GM10266 (cell line): ENCODE measurements around the gene KIAA2012.

ENCODE experiments used
- DNase-seq: peaks from one replicate; pipeline ENCODE4 v3.0.0; 2012; ENCODE audit errors: extremely low spot score
- TF ChIP-seq, protein P1 (sequence below): IDR thresholded peaks from 2 replicates; pipeline ENCODE4 v1.5.1; 2012; ENCODE audit warnings: mild to moderate bottlenecking, low read depth; ENCODE audit not compliant: control insufficient read depth, insufficient read depth; ENCODE audit errors: missing control alignments

The KIAA2012 gene

DNA sequence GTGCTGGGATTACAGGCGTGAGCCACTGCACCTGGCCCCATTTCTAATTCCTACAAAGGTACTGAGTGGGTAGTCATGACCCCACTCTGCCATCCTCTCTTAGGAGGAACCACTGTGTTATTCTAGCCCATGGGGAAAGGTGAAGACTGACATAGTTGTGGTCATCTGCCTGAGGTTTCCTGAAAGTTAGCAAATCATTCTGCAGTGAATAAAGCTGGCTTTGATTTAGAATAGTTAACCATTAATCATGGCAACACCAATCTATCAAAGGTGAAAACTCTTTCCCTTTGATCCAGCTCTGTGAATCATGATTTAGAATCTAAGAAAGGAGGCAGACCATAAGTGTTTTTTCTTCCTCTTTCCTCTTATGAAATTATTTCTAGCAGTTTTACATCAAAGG lies 114.5 kb downstream of the KIAA2012 start:
- DNase-seq, result no peak
- TF ChIP-seq, protein P1, sequence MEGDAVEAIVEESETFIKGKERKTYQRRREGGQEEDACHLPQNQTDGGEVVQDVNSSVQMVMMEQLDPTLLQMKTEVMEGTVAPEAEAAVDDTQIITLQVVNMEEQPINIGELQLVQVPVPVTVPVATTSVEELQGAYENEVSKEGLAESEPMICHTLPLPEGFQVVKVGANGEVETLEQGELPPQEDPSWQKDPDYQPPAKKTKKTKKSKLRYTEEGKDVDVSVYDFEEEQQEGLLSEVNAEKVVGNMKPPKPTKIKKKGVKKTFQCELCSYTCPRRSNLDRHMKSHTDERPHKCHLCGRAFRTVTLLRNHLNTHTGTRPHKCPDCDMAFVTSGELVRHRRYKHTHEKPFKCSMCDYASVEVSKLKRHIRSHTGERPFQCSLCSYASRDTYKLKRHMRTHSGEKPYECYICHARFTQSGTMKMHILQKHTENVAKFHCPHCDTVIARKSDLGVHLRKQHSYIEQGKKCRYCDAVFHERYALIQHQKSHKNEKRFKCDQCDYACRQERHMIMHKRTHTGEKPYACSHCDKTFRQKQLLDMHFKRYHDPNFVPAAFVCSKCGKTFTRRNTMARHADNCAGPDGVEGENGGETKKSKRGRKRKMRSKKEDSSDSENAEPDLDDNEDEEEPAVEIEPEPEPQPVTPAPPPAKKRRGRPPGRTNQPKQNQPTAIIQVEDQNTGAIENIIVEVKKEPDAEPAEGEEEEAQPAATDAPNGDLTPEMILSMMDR, result no peak

- TF ChIP-seq, protein P1, result no peak
- DNase-seq, result no peak
Observed at GRCh38 chr2:202193305-202193704, 120.2 kb downstream of the KIAA2012 start.

GRCh38 chr2:202193881-202194353 lies 120.9 kb downstream of the KIAA2012 start:
- TF ChIP-seq, protein P1, result no peak
- DNase-seq, result no peak

GRCh38 chr2:202194418-202194817 lies 121.4 kb downstream of the KIAA2012 start:
- DNase-seq, result no peak
- TF ChIP-seq, protein P1, result no peak

DNA sequence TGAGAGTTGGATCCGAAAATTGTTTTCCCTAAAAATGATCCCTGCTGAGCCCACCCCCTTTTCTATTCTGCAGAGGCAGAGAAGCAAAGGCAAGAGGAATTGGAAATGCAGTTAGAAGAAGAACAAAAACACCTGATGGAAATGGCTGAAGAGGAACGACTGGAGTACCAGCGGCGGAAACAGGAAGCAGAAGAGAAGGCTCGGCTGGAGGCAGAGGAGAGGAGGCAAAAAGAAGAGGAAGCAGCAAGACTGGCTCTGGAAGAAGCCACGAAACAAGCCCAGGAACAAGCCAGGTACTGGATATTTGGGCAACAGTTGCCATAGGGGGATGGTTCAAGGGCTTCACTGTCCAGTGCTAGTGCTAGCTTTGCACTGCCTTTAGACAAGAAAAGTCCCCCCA lies 123.7 kb downstream of the KIAA2012 start:
- DNase-seq, result no peak
- TF ChIP-seq, protein P1, result no peak

DNA sequence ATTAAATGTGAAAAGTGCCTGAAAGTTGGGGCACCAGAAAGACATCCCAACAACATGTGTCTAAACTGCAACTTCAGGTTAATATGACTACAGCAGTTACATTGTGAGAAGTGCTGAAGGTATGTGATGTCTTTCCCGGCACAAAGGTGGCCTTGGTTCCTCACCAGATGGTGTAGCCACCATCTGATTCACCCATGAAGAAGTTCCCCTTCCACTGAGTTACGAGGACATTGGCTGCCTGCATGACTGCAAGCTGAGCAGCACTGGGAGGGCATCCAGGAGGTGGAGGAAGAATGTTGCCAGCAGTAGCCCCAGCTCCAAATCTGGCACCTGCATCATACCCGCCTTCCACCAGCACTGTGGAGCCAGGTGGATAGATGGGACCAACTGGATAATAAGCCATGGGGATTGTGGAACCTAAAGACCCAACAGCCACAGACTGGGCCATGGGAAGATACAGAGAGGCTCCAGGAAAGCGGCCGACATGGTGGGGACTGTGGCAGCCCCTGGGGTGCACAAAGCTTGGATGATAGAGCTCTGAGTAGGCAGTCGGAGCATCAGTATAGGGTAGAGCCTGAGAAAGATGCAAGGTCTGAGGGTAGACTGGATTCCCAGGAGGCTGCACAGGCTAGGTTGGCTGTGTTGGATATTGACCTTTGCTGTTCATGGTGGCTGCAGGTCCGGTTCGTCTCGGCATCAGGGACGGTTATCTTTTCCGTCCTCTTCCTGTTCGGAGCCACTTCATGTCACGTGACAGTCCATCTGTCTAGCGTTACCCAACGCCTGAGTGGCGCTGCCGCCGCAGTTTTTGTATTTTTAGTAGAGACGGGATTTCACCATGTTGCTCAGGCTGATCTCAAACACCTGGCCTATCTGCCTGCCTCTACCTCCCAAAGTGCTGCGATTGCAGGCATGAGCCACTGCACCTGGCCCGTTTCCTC lies 128.4 kb downstream of the KIAA2012 start:
- no peak for DNase-seq
- TF ChIP-seq, protein P1, result no peak

- TF ChIP-seq, protein P1, result no peak
- DNase-seq, result no peak
Observed at GRCh38 chr2:202203348-202203747, 130.3 kb downstream of the KIAA2012 start.
